Measurements from ENCODE around the gene DCC.
"Not testable (repeated sequence)": the region's sequence is repeated elsewhere in the genome, so short reads cannot be mapped to it uniquely, and the experiment has no call there.

DNA sequence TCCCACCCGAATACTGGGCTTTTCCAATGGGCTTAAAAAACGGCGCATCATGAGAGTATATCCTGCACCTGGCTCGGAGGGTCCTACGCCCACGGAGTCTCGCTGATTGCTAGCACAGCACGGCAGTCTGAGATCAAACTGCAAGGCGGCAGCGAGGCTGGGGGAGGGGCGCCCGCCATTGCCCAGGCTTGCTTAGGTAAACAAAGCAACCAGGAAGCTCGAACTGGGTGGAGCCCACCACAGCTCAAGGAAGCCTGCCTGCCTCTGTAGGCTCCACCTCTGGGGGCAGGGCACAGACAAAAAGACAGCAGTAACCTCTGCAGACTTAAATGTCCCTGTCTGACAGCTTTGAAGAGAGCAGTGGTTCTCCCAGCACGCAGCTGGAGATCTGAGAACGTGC, 1171.7 kb downstream of the DCC start:
- not testable (repeated sequence) for TF ChIP-seq POLR2A (IDR thresholded peaks at IDR 0.05; ENCODE audit: low read length); GATA1 (IDR thresholded peaks at IDR 0.05; ENCODE audit: low read depth, low read length)
